ENCODE results near the gene E2F1.
A peak's percentile ranks its signal among the peaks of the same experiment; 100 is the strongest.

E2F1 gene, protein sequence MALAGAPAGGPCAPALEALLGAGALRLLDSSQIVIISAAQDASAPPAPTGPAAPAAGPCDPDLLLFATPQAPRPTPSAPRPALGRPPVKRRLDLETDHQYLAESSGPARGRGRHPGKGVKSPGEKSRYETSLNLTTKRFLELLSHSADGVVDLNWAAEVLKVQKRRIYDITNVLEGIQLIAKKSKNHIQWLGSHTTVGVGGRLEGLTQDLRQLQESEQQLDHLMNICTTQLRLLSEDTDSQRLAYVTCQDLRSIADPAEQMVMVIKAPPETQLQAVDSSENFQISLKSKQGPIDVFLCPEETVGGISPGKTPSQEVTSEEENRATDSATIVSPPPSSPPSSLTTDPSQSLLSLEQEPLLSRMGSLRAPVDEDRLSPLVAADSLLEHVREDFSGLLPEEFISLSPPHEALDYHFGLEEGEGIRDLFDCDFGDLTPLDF

DNA sequence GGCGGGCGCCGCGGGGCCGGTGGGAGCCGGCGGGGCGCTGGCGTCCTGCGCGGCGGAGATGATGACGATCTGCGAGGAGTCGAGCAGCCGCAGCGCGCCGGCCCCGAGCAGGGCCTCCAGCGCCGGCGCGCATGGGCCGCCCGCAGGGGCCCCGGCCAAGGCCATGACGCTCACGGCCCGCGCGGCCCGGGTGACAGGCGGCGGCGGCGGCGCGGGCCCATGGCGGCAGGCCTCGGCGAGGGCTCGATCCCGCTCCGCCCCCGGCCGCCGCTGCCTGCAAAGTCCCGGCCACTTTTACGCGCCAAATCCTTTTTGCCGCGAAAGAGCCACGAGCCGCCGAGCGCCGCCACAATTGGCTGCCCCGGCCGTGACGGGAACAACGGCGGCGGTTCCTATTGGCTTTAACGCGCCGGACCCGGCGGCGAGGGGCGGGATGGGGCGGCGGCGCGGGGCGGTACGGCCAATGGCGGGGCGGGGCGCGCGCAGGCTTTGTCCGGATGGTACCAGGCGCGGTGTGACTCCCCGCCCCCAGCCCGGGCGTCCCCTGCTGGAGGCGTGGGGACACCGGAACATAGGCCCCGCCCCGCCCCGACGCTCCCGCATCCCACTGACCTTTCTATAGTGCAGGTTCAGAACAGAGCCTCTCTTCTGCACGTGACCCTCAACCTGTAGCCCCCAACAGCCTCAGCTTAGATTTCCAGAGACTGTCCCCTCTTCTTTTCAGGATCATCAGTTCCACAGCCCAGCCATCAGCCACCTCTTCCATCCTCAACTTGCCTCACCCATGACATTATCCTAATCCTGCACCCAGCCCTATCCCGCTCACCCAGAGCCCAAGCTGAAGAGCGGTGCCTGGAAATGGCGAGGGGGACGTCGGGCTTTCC lies at the start of gene E2F1:
TSS of gene E2F1 (minus strand) at position 286 of the 884 bp plus-strand sequence. CDS start at position 165, 121 bp downstream.
- DNase-seq (ENCODE audit: low spot score), result peak; percentile 94

DNA sequence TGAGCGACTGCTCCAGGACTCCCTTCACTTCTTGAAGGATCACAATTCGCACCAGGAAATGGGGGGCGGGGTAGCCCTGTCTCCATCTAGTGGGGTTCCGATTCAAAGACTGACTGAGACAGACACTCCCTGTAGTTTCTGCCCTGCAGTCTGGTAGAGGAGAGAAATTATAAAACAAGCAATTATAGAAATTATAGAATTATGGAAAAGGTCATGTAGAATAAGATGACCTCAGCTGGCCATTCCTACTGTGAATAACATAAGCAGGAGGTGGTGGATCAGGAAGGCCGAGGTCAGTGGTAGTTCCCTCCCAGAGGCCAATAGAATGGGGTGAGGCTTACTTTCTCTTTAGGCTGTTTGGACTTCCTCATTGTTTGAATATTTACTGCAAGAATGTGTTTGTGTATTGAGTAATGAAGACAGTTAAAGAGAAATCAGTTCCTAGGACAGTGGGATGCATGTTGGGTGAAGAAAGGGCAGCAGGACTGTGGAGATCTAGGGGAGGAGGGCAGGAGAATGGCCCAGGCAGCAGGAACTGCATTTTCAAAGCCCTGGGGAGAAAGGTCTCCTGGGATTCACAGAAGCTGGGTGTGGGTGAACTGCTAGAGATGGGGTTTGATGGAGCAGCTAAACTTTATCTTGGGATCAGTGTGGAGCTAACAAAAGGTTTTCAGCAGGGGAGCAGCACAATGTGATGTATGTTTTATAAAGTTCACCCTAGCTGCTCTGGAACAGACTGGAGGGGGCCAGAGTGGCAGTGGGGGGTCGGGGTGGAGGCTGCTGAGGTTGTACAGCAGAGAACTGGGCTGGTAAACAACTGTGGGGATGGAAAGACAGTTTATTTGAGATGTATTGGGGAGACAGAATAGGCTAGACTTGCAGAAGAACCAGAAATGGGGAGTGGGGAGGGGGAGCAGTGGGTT lies 47.7 kb upstream of the E2F1 start:
- DNase-seq (ENCODE audit: low spot score), result no peak

DNA sequence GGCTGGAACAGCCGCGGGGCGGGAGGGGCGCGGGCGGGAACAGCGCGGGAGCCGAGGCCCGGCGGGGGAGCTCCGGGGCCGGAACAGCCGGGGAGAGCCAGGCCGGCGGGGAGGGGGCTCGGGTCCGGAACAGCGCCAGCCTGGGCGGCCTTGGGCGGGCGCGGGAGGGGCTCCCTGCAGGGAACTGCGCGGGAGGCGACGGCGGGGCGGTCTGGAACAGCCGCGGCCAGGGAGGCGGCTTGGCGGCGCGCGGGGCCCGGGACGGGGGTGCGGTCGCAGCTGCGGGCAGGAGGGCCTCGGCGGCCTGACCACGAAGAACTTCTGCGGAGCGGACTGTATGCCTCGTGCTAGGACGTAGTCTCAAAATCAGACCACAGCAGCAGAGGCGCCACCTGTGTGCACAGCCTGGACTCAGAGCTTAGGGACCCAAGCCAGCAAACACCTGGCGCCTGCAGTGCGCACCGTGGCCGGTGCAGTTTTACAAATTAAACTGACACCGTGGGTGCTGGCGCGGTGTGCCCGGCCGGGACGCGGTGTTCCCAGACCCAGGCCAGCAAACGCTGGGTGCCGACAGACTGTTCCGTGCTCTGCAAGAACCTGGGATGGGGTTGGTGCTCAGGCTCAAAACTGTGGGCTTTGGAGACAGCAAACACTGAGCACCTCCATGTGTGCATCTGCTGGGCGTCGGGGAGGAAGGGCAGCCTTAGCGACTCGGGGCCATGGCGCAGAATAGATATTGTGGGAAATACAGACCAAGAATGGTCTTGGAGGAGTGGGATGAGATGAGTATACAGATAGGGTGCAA lies 46.2 kb upstream of the E2F1 start:
- DNase-seq (ENCODE audit: low spot score), result peak; percentile 91

DNA sequence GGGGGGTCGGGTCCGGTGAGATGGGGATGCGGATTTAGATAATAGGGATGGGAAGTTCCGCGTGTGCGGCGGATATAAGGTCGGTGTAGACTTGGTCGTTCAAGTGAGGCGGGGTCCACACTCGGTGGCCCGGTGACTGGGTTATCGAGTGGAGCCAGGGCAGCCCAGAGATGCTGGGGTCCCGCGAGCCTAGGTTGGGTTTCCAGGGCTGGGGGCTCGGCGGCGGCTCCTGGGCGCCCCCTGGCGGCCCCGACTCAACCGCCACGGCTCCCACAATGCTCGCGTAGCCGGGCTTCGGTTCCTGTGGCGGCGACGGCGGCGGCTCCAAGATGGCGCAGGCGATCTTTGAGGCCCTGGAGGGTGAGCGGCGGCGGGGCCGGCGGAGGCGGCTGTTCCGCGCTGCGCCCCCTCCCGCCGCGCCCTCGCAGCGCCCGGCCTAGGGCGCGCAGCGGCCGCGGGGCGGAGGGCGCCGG lies 45.5 kb upstream of the E2F1 start, which contains the start of gene ZNF341:
TSS of gene ZNF341 (plus strand) at position 304 of the 473 bp plus-strand sequence. CDS start at position 330, 26 bp downstream.
- DNase-seq (ENCODE audit: low spot score), result no peak

DNA sequence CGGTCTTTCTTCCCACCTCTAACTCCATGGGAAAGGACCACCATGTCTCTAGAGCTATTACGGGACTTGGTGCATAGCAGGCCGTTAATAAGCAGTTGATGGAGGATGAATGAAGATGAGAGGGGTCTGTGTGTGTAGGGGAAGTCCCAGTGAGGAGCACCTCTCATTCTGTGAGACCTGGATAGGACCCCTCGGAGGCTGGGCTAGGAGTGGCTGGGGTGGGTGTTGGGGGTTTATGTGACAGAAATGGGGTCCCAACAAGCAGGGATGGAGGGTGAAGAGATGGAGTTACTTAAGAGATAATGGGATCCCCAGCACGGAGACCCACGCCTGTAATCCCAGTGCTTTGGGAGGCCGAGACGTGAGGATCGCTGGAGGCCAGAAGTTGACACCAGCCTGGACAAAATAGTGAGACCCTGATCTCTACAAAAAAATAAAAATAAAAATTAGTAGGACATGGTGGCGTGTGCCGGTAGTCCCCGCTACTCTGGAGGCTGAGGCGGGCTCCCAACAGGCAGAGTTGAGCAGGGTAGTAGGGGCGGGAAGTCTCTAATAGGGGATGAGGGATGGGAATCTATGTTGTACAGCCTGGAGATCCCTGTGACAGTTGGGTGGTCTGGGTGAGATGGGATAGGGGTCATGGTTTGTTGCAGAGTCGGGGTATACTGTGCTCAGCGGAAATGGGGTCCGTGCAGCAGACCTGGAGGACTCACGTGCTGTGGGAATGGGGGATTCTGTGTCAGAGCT lies 44.9 kb upstream of the E2F1 start:
- no peak for DNase-seq (ENCODE audit: low spot score)

DNA sequence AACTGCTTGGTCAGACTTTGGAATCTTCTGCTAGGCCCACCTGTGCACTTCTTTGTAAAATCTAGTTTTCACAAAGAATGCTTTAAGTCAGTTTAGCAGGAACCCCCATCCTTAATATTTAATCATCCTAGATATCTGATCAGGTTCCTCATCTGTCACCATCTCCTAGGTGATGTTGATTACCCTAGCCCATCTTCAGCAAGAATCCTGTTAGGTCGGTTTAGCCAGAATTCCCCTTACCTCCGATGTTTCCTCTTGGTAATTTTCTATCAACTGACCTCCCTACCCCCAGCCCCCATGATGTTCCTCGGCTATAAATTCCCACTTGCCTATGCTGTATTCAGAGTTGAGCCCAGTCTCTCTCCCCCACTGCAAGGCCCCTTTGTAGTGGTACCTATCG lies 42.9 kb upstream of the E2F1 start:
- no peak for DNase-seq (ENCODE audit: low spot score)

DNA sequence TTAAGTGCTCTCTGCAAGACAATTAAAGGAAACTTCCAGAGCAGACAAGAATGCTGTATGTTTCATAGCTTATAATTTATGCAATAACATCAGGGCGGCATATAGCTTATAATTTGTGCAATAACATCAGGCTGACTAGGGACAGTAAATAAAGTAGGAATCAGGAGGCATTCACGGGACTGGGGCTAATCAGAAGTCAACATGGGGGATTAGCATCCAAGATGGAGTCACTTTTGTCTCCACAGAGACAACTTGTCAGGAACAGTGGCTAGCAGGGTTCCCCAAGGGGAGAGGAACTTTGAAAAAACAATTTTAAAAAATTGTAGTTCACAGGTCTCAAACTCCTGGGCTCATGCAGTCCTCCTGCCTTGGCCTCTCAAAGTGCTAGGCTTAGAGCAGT lies 42.3 kb upstream of the E2F1 start:
- DNase-seq (ENCODE audit: low spot score), result no peak

DNA sequence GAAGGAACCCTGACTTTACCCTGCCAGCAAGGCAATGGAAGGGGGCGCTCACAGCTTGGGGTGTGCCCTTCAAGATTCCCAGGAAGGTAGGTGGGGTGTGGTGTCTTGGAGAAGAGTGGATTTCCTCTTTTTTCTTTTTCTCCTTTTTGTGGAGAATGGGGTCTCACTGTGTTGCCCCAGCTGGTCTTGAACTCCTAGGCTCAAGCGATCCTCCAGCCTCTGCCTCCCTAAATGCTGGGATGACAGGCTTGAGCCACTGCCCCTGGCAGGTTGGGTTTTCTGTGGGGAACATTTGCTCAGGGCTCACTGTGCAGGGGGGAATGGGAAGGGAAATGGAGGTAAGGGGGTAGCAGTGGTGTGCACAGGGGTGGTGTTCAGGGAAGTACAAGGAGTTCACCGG lies 41.6 kb upstream of the E2F1 start:
- no peak for DNase-seq (ENCODE audit: low spot score)

DNA sequence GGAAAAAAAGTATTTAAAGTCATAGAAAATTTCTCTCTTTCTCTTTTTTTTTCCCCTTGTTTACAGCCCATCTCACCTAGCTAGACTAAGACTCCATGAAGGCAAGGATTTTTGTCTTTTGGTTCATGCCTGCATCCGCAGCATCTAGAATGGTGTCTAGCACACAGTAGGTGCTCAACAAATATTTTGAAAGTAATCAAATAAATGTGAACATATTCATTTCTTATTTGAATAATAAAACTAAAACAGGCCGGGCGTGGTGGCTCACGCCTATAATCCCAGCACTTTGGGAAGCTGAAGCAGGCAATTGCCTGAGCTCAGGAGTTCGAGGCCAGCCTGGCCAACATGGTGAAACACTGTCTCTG lies 40.9 kb upstream of the E2F1 start:
- no peak for DNase-seq (ENCODE audit: low spot score)

DNA sequence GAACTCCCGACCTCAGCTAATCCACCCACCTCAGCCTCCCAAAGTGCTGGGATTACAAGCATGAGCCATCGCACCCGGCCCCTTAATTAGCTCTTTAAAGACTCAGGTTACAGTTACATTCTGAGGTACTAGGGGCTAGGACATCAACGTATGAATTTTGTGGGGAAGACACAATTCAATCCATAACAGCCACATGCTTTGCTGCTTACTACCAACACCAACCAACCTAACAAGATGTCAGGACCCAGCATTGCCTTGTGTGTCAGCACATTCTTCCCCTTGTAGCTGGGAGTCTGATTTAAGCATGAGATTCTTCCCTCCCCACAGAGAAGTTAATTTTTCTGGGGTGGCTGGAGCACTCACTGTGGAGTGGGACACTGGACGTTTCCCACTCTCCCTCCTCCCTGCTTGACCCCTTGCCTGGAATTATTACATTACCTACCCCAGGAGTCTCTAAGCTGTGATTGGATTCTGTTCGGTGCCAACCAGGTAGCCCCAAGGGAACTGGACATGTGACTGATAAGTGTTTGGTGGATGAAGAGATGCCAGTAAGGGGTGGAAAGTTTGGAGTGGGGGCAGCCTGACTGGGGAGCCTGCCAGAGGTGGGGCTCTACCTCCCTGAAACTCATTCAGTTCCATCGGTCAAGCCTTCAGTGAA lies 39.6 kb upstream of the E2F1 start:
- DNase-seq (ENCODE audit: low spot score), result no peak

DNA sequence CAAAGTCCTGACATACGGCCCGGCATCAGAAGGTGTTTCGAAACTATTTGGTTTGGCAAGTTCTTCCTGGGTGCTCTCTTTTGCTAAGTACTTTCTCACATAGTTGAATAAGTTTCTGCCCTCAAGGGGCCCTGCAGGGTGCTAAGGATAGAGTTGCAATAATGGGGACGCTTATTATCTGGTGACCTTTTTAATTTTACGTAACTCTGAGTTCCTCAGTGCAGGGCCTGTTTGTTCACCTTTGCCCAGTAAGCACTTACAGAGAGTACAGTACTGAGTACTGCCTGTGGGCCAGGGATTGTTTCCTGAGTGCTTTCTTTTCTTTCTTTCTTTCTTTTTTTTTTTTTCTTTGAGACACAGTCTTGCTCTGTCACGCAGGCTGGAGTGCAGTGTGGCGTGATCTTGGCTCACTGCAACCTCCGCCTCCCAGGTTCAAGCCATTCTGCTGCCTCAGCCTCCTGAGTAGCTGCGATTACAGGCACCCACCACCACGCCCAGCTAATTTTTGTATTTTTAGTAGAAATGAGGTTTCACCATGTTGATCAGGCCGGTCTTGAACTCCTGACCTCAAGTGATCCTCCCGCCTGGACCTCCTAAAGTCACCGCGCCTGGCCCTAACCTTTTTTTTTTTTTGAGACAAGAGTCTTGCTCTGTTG lies 38.4 kb upstream of the E2F1 start:
- DNase-seq (ENCODE audit: low spot score), result no peak

DNA sequence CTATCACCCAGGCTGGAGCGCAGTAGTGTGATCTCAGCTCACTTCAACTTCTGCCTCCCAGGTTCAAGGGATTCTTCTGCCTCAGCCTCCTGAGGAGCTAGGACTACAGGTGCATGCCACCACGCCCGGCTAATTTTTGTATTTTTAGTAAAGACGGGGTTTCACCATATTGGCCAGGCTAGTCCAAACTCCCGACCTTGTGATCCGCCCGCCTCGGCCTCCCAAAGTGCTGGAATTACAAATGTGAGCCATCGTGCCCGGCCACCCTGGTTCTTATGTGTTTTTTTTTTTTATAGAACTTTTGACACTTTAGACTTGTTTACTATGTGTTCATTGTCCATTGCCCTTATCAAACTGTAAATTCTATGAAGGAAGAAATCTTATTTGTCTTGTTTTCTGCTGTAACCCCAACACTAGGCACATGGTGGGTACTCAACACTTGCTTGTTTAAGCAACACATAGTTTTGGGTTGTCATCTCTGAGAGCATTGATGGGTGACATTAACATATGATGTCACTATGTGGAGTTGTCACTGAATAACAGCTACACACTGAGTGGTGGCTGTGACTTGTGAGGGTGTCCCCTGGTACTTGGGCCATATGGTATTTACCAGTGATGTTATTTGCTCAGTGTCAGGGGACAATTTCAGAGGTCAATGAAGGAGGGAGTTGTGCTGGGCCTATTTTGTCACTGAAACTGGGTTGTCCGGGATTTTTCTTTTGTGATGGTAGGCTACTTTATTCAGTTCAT lies 35.4 kb upstream of the E2F1 start:
- no peak for DNase-seq (ENCODE audit: low spot score)

DNA sequence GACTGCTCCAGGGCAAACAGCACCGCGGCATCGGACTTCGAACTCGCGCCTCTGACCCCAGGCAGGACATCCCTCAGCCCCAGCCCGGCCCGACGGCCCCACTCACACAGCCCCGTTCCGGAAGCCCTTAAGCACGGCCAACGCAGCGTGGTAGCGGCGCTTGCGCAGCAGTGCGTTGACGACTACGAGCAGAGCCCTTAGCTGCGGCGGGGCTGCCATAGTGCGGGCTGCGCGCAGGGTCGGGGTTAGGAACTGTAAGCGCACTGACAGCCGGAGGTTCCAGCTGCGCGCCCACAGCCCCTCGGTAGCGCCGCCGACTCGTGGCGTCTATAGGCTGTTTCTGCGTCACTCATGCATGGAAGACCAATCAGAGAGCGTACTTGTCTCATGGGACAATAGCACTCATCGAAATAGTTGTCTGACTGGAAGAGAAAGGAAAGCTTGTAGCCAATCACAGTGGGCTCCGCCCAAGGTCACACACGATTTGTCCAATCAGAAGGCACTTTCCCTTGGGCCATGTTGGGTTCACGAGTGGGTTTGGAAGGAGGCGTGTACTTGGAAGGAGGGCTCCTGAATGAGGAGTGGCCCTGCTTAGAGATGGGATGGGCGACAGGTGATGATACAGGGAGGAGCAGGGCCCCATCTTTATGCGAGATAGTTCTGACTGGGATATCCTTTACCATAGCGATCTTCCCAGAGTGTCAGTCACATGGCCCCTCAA lies 34.0 kb upstream of the E2F1 start, which contains the start of gene PXMP4:
TSS of gene PXMP4 (minus strand) at position 322 of the 721 bp plus-strand sequence. CDS start at position 219, 103 bp downstream.
- peak; percentile 98 for DNase-seq (ENCODE audit: low spot score)

DNA sequence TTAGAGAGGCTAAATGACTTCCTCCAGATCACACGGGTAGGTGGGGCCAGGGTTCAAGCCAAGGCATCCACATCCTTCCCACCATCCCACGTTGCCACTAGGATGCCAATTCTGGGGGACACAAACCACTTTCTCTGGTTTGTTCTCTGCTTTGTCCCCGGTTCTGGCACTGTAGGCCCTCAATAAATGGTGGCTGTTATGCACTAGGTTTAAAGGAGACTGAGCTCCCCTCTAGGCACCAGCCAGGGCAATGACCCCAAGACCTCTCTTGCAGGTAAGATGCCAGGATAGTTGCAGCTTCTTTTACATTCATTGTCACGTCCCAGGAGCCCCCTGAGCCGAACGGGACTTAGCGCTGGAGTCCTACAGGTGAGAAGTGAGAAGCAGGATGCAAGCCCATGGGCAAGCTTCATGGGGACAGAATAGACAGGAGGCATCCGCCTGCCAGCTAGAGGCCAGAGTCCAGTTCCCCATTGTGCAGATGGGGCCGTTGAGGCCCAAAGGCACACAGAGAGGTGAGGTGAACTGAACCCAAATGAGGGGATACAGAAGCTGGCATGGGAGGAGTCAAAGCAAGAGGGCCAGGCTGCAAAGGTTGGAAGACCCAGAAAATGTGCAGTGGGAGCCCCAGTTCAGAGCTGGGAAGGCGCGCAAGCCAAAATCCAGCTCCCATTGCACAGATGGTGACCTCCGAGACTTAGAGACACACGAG lies 33.2 kb upstream of the E2F1 start:
- no peak for DNase-seq (ENCODE audit: low spot score)

DNA sequence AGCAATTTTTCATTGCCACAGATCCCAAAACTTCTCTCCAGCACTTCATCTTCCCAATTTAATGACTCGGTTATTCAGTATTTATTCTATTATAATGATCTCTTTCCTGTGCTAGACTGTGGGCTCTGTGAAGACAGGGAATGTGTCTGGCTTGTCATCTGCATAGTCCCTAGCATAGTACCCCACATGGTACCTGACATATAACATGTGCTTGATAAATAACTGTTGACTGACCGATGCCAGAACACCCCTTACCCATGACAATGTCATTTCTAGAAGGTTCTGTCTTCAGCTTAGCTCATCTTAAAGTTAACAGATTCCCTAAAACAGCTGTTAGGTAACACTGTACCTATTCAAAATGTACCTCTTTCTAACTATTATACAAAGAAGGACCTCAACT lies 30.3 kb upstream of the E2F1 start:
- no peak for DNase-seq (ENCODE audit: low spot score)

DNA sequence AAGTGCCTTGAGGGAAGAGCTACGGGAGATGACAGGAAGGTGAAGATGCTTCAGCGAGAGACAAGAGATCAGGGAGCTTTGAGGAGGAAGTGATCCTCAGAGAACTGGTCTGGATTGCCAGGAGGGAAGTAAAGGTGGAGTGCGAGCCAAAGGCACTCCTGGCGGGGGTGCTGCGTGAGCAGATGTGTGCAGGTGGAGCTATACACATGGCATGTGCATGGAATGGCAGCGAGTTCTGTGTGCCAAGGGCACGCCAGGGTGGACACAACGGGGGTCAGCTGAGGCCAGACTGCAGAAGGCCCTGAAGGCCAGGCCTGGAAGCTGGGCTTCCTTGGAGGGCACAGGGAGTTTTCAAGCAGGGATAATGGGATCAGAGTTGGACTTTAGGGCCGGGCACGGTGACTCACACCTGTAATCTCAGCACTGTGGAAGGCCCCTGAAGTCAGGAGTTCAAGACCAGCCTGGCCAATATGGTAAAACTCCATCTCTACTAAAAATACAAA lies 27.7 kb upstream of the E2F1 start:
- no peak for DNase-seq (ENCODE audit: low spot score)

DNA sequence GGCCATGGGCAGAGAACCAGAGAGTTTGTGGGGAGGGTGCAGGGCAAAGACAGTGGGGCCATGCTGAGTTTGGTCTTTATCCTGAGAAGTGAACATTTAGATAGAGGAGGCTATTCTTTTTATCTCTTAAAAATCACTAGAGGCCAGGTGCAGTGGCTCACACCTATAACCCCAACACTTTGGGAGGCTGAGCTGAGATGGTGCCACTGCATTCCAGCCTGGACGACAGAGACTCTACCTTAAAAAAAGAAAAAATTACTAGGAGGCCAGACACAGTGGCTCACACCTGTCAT lies 25.2 kb upstream of the E2F1 start:
- no peak for DNase-seq (ENCODE audit: low spot score)

Measured in globus pallidus (tissue), 1 donor.